Chondrocyte (in vitro differentiated cells): ENCODE results near the gene RPLP2. TPM values are rescaled to one million over a fixed set of nuclear protein-coding genes. Genes with fewer than 3 reads are reported as not detected.

ENCODE experiments used
- DNase-seq: peaks from one replicate; pipeline ENCODE4 v3.0.0; 2021; ENCODE audit warnings: mixed read lengths, low spot score
- H3K27ac Mint-ChIP-seq: one replicate; pipeline ENCODE4 v1.8.0; 2021; ENCODE audit warnings: mild to moderate bottlenecking, moderate library complexity, mixed read lengths; ENCODE audit not compliant: unreplicated experiment
- H3K27me3 Mint-ChIP-seq: 2 replicates; pipeline ENCODE4 v1.8.0; 2021; ENCODE audit warnings: low read depth, mixed read lengths
- H3K36me3 Mint-ChIP-seq: 2 replicates; pipeline ENCODE4 v1.8.0; 2021; ENCODE audit warnings: low read depth, mixed read lengths
- H3K4me1 Mint-ChIP-seq: 2 replicates; pipeline ENCODE4 v1.8.0; 2021; ENCODE audit warnings: low read depth, mild to moderate bottlenecking, mixed read lengths
- H3K4me3 Mint-ChIP-seq: one replicate; pipeline ENCODE4 v1.8.0; 2021; ENCODE audit warnings: mild to moderate bottlenecking, moderate library complexity, mixed read lengths; ENCODE audit not compliant: unreplicated experiment
- H3K9me3 Mint-ChIP-seq: 2 replicates; pipeline ENCODE4 v1.8.0; 2021; ENCODE audit warnings: low read depth, mixed read lengths
- CTCF ChIP-seq: fragments of 200-600 bp; sonication (generic); IDR thresholded peaks from 2 replicates; pipeline ENCODE4 v1.5.0; 2021; ENCODE audit warnings: antibody characterized with exemption, mild to moderate bottlenecking, moderate library complexity
- total RNA-seq: library from RNA; stranded (reverse); gene quantifications from 3 replicates; pipeline ENCODE4 v1.2.1, GENCODE V29; 2021

The RPLP2 gene
- total RNA-seq, 1 donor from 2014 or later = 1,171 TPM

- Mint-ChIP-seq H3K4me1 (peaks cover 33% of the 10 kb centered on the region), H3K36me3 (peaks cover 6% of the 10 kb centered on the region), H3K27ac (no peak overlapping the region), H3K9me3 (no peaks in the 10 kb centered on the region), H3K27me3 (no peaks in the 10 kb centered on the region), H3K4me3 (no peak overlapping the region)
- no peak for DNase-seq
- TF ChIP-seq CTCF = no peak
Observed at GRCh38 chr11:823441-824291, 13.9 kb downstream of the RPLP2 start.

- Mint-ChIP-seq H3K27me3 (no peaks in the 10 kb centered on the region), H3K27ac (no peak overlapping the region), H3K9me3 (no peaks in the 10 kb centered on the region), H3K4me3 (no peak overlapping the region), H3K4me1 (peaks cover 40% of the 10 kb centered on the region), H3K36me3 (peaks cover 6% of the 10 kb centered on the region)
- DNase-seq = no peak
- TF ChIP-seq CTCF = no peak
Observed at GRCh38 chr11:824292-824880, 14.6 kb downstream of the RPLP2 start.

GRCh38 chr11:824942-825341 lies 15.2 kb downstream of the RPLP2 start:
- Mint-ChIP-seq H3K27ac (no peak overlapping the region), H3K4me3 (no peak overlapping the region), H3K4me1 (peaks cover 45% of the 10 kb centered on the region), H3K9me3 (no peaks in the 10 kb centered on the region), H3K36me3 (peaks cover 6% of the 10 kb centered on the region), H3K27me3 (no peaks in the 10 kb centered on the region)
- no peak for TF ChIP-seq CTCF
- no peak for DNase-seq

GRCh38 chr11:825366-826226 lies 15.8 kb downstream of the RPLP2 start:
- TF ChIP-seq CTCF = no peak
- no peaks in the 10 kb centered on the region for H3K27me3 Mint-ChIP-seq
- no peak overlapping the region for H3K27ac Mint-ChIP-seq
- H3K4me1 Mint-ChIP-seq = peaks cover 47% of the 10 kb centered on the region
- DNase-seq = no peak
- no peak overlapping the region for H3K4me3 Mint-ChIP-seq
- peaks cover 6% of the 10 kb centered on the region for H3K36me3 Mint-ChIP-seq
- H3K9me3 Mint-ChIP-seq = no peaks in the 10 kb centered on the region

GRCh38 chr11:826227-826621 lies 16.5 kb downstream of the RPLP2 start:
- H3K9me3 Mint-ChIP-seq = no peaks in the 10 kb centered on the region
- H3K4me3 Mint-ChIP-seq = peak overlapping the region; percentile 36
- no peaks in the 10 kb centered on the region for H3K27me3 Mint-ChIP-seq
- H3K4me1 Mint-ChIP-seq = peaks cover 44% of the 10 kb centered on the region
- DNase-seq = no peak
- no peak overlapping the region for H3K27ac Mint-ChIP-seq
- H3K36me3 Mint-ChIP-seq = peaks cover 6% of the 10 kb centered on the region
- no peak for TF ChIP-seq CTCF
